ENCODE results near the gene KIF1C. TPM values are rescaled to one million over a fixed set of nuclear protein-coding genes. Genes with fewer than 3 reads are reported as not detected.

Gene KIF1C
- total RNA-seq, 1 experiment from 2014 or later, result 10.2 TPM

- H3K9me2 ChIP-seq (replicated peaks; ENCODE audit: insufficient read depth, low read length), result no peaks in the 10 kb centered on the region
- no peaks in the 10 kb centered on the region for H3K79me2 ChIP-seq (ENCODE audit: low read length)
- H3K27ac ChIP-seq (ENCODE audit: low read length), result no peak overlapping the region
- no peak for DNase-seq
- H3K4me2 ChIP-seq (ENCODE audit: low read depth, low read length, poor library complexity, severe bottlenecking), result no peak overlapping the region
- H3K9me3 ChIP-seq (ENCODE audit: low read length), result no peaks in the 10 kb centered on the region
- H3K36me3 ChIP-seq (ENCODE audit: insufficient read depth, low read length), result no peaks in the 10 kb centered on the region
- H3K9ac ChIP-seq (ENCODE audit: low read length), result no peak overlapping the region
- no peak overlapping the region for H2AFZ ChIP-seq (ENCODE audit: low read length)
- no peaks in the 10 kb centered on the region for H3K27me3 ChIP-seq (ENCODE audit: low read length)
- no peak overlapping the region for H3K4me3 ChIP-seq (ENCODE audit: low read length)
- no peaks in the 10 kb centered on the region for H4K20me1 ChIP-seq (ENCODE audit: insufficient read depth, low read depth, low read length)
- H3K4me1 ChIP-seq (ENCODE audit: low read length), result peaks cover 4% of the 10 kb centered on the region
These were observed 36.9 kb downstream of the KIF1C start for GRCh38 chr17:5034651-5035050.

- Histone ChIP-seq H3K9ac (ENCODE audit: low read length) (no peak within 1 kb of the TSS), H3K27me3 (ENCODE audit: low read length) (no peaks in the 10 kb centered on the region), H3K9me3 (ENCODE audit: low read length) (no peaks in the 10 kb centered on the region), H3K36me3 (ENCODE audit: insufficient read depth, low read length) (no peaks in the 10 kb centered on the region), H2AFZ (ENCODE audit: low read length) (no peak within 1 kb of the TSS), H3K79me2 (ENCODE audit: low read length) (no peaks in the 10 kb centered on the region), H3K9me2 (replicated peaks; ENCODE audit: insufficient read depth, low read length) (no peaks in the 10 kb centered on the region), H3K4me1 (ENCODE audit: low read length) (peaks cover 4% of the 10 kb centered on the region), H3K4me2 (ENCODE audit: low read depth, low read length, poor library complexity, severe bottlenecking) (no peak within 1 kb of the TSS), H4K20me1 (ENCODE audit: insufficient read depth, low read depth, low read length) (no peaks in the 10 kb centered on the region), H3K27ac (ENCODE audit: low read length) (no peak within 1 kb of the TSS), H3K4me3 (ENCODE audit: low read length) (no peak within 1 kb of the TSS)
- peak; percentile 38 for DNase-seq
These were observed 37.6 kb downstream of the KIF1C start, which contains the start of gene SLC52A1 for GRCh38 chr17:5035315-5035714. Gene SLC52A1, minus strand, starts transcription at chr17:5035426. Its CDS starts 820 bp downstream, at chr17:5034606.

DNA sequence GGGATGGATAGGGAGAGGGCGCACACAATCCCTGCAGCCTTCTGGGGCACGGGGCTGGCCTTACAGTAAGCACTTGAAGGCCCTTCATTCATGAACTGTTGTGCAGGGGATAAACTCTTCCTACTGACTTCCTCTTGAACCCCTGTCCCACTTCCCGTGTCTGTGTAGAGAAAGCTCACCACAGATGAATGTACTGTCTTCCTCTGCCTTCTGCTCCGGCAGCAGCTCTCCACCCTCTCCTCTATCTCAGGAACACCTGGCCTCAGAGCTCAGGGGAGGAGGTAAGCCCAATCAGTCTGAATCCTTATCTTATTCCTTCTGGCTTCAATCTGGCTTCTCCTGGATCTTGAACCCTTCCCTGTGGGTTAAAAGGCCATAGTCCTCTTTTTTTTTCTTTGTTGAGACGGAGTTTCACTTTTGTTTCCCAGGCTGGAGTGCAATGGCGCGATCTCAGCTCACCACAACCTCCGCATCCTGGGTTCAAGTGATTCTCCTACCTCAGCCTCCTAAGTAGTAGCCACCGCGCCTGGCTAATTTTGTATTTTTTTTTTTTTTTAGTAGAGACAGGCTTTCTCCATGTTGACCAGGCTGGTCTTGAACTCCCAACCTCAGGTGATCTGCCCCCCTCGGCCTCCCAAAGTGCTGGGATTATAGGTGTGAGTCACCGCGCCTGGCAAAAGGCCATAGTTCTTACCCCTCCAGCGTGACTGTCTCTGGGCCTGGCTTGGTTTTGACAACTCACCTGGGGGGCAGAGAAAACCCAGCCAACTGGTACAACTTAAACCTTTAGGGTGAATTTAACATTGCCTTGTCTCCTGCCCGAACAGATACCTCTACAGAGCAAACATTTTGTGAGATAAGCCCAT, 44.6 kb downstream of the KIF1C start:
- Histone ChIP-seq H3K27me3 (ENCODE audit: low read length) (no peaks in the 10 kb centered on the region), H2AFZ (ENCODE audit: low read length) (no peak overlapping the region), H3K4me3 (ENCODE audit: low read length) (no peak overlapping the region)

GRCh38 chr17:5043524-5043923, 45.8 kb downstream of the KIF1C start:
- no peaks in the 10 kb centered on the region for H3K4me1 ChIP-seq (ENCODE audit: low read length)
- H3K9me2 ChIP-seq (replicated peaks; ENCODE audit: insufficient read depth, low read length), result no peaks in the 10 kb centered on the region
- H3K27me3 ChIP-seq (ENCODE audit: low read length), result no peaks in the 10 kb centered on the region
- no peaks in the 10 kb centered on the region for H4K20me1 ChIP-seq (ENCODE audit: insufficient read depth, low read depth, low read length)
- no peak overlapping the region for H2AFZ ChIP-seq (ENCODE audit: low read length)
- H3K27ac ChIP-seq (ENCODE audit: low read length), result no peak overlapping the region
- no peaks in the 10 kb centered on the region for H3K36me3 ChIP-seq (ENCODE audit: insufficient read depth, low read length)
- H3K4me3 ChIP-seq (ENCODE audit: low read length), result no peak overlapping the region
- no peak overlapping the region for H3K4me2 ChIP-seq (ENCODE audit: low read depth, low read length, poor library complexity, severe bottlenecking)
- no peak for DNase-seq
- H3K9ac ChIP-seq (ENCODE audit: low read length), result no peak overlapping the region
- H3K79me2 ChIP-seq (ENCODE audit: low read length), result no peaks in the 10 kb centered on the region
- H3K9me3 ChIP-seq (ENCODE audit: low read length), result no peaks in the 10 kb centered on the region

More for the DNA sequence above, 44.6 kb downstream of the KIF1C start:
- Histone ChIP-seq H3K9me2 (replicated peaks; ENCODE audit: insufficient read depth, low read length) (no peaks in the 10 kb centered on the region), H3K79me2 (ENCODE audit: low read length) (no peaks in the 10 kb centered on the region), H3K9ac (ENCODE audit: low read length) (no peak overlapping the region), H3K27ac (ENCODE audit: low read length) (no peak overlapping the region), H3K4me1 (ENCODE audit: low read length) (no peaks in the 10 kb centered on the region), H3K4me2 (ENCODE audit: low read depth, low read length, poor library complexity, severe bottlenecking) (no peak overlapping the region), H4K20me1 (ENCODE audit: insufficient read depth, low read depth, low read length) (no peaks in the 10 kb centered on the region), H3K36me3 (ENCODE audit: insufficient read depth, low read length) (no peaks in the 10 kb centered on the region), H3K9me3 (ENCODE audit: low read length) (no peaks in the 10 kb centered on the region)
- DNase-seq, result no peak

DNA sequence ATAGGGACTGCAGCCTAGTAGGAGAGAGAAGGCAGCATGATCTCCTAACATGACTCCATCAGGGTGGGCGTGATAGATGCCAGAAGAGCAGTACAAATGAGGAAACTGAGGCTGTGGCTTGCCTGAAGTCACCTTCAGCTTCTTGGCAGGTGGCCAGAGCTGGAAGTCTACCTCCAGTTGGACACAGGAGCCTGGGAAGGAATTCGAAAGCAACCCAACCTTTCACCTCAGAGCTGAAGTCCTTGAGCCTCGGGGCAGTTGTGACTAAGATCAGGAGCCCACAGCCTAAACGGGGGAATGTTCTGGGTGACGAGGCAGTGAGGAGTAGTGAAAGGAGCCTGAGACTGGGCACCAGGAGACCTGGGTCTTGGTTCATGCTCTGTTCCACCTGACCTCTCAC, 46.9 kb downstream of the KIF1C start:
- H3K4me3 ChIP-seq (ENCODE audit: low read length), result no peak overlapping the region
- H2AFZ ChIP-seq (ENCODE audit: low read length), result no peak overlapping the region
- no peaks in the 10 kb centered on the region for H3K9me2 ChIP-seq (replicated peaks; ENCODE audit: insufficient read depth, low read length)
- no peaks in the 10 kb centered on the region for H3K79me2 ChIP-seq (ENCODE audit: low read length)
- H3K36me3 ChIP-seq (ENCODE audit: insufficient read depth, low read length), result no peaks in the 10 kb centered on the region
- H3K4me2 ChIP-seq (ENCODE audit: low read depth, low read length, poor library complexity, severe bottlenecking), result no peak overlapping the region
- H3K27ac ChIP-seq (ENCODE audit: low read length), result no peak overlapping the region
- H4K20me1 ChIP-seq (ENCODE audit: insufficient read depth, low read depth, low read length), result no peaks in the 10 kb centered on the region
- no peaks in the 10 kb centered on the region for H3K27me3 ChIP-seq (ENCODE audit: low read length)
- DNase-seq, result no peak
- no peak overlapping the region for H3K9ac ChIP-seq (ENCODE audit: low read length)
- no peaks in the 10 kb centered on the region for H3K4me1 ChIP-seq (ENCODE audit: low read length)
- no peaks in the 10 kb centered on the region for H3K9me3 ChIP-seq (ENCODE audit: low read length)

DNA sequence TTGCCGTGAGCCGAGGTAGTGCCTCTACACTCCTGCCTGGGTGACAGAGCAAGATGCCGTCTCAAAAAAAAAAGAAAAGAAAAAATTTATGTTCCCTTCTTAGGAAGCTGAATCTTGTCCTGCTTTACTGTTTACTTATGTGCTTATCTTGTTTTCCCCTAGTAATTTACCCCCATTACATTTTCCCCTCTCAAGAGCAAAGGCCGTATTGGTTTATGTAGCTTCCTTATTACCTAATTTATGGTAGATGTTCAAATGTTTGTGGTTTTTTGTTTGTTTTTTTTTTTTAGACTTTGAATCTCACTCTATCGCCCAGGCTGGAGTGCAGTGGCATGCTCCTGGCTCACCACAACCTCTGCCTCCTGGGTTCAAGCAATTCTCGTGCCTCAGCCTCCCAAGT, 47.7 kb downstream of the KIF1C start:
- Histone ChIP-seq H3K4me2 (ENCODE audit: low read depth, low read length, poor library complexity, severe bottlenecking) (no peak overlapping the region), H3K4me3 (ENCODE audit: low read length) (no peak overlapping the region), H4K20me1 (ENCODE audit: insufficient read depth, low read depth, low read length) (no peaks in the 10 kb centered on the region), H3K36me3 (ENCODE audit: insufficient read depth, low read length) (no peaks in the 10 kb centered on the region), H3K4me1 (ENCODE audit: low read length) (no peaks in the 10 kb centered on the region), H3K79me2 (ENCODE audit: low read length) (no peaks in the 10 kb centered on the region), H3K9me2 (replicated peaks; ENCODE audit: insufficient read depth, low read length) (no peaks in the 10 kb centered on the region), H3K9ac (ENCODE audit: low read length) (no peak overlapping the region), H3K27ac (ENCODE audit: low read length) (no peak overlapping the region), H3K9me3 (ENCODE audit: low read length) (no peaks in the 10 kb centered on the region), H3K27me3 (ENCODE audit: low read length) (no peaks in the 10 kb centered on the region), H2AFZ (ENCODE audit: low read length) (no peak overlapping the region)
- no peak for DNase-seq

GRCh38 chr17:5047446-5047845, 49.7 kb downstream of the KIF1C start:
- H3K79me2 ChIP-seq (ENCODE audit: low read length), result no peaks in the 10 kb centered on the region
- H3K27me3 ChIP-seq (ENCODE audit: low read length), result no peaks in the 10 kb centered on the region
- no peaks in the 10 kb centered on the region for H3K36me3 ChIP-seq (ENCODE audit: insufficient read depth, low read length)
- H3K4me1 ChIP-seq (ENCODE audit: low read length), result no peaks in the 10 kb centered on the region
- no peak overlapping the region for H2AFZ ChIP-seq (ENCODE audit: low read length)
- H3K9me2 ChIP-seq (replicated peaks; ENCODE audit: insufficient read depth, low read length), result no peaks in the 10 kb centered on the region
- H3K4me3 ChIP-seq (ENCODE audit: low read length), result no peak overlapping the region
- H4K20me1 ChIP-seq (ENCODE audit: insufficient read depth, low read depth, low read length), result no peaks in the 10 kb centered on the region
- H3K9me3 ChIP-seq (ENCODE audit: low read length), result no peaks in the 10 kb centered on the region
- no peak overlapping the region for H3K27ac ChIP-seq (ENCODE audit: low read length)
- no peak for DNase-seq
- no peak overlapping the region for H3K4me2 ChIP-seq (ENCODE audit: low read depth, low read length, poor library complexity, severe bottlenecking)
- no peak overlapping the region for H3K9ac ChIP-seq (ENCODE audit: low read length)

DNA sequence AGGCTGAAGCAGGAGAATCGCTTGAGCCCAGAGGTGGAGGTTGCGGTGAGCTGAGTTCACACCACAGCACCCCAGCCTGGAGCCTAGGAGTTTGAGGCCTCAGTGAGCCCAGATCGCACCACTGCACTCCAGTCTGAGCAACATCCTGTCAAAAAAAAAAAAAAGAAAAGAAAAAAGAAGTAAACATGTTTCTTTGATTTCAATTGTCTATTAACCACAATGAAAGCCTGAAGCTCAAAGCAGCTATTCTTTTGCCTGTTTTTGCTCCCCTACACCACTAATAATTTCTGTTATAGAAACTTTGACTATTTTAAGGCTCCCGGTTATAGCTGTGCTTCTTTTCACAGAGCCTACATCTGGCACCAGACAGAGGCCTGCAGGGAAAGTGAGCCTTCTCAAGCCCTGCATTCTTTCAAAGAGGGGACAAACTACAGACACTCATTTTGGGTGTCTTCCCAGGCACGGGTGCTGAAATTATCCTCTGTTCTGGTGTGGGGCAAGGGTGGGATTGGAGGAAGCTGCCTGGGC, 51.6 kb downstream of the KIF1C start:
- no peak overlapping the region for H2AFZ ChIP-seq (ENCODE audit: low read length)
- H3K9me3 ChIP-seq (ENCODE audit: low read length), result no peaks in the 10 kb centered on the region
- H3K36me3 ChIP-seq (ENCODE audit: insufficient read depth, low read length), result no peaks in the 10 kb centered on the region
- H3K4me1 ChIP-seq (ENCODE audit: low read length), result no peaks in the 10 kb centered on the region
- H3K27ac ChIP-seq (ENCODE audit: low read length), result no peak overlapping the region
- H3K27me3 ChIP-seq (ENCODE audit: low read length), result no peaks in the 10 kb centered on the region
- no peak for DNase-seq
- H3K4me3 ChIP-seq (ENCODE audit: low read length), result no peak overlapping the region
- no peaks in the 10 kb centered on the region for H3K9me2 ChIP-seq (replicated peaks; ENCODE audit: insufficient read depth, low read length)
- no peak overlapping the region for H3K4me2 ChIP-seq (ENCODE audit: low read depth, low read length, poor library complexity, severe bottlenecking)
- H4K20me1 ChIP-seq (ENCODE audit: insufficient read depth, low read depth, low read length), result no peaks in the 10 kb centered on the region
- no peaks in the 10 kb centered on the region for H3K79me2 ChIP-seq (ENCODE audit: low read length)
- H3K9ac ChIP-seq (ENCODE audit: low read length), result no peak overlapping the region

Data from Karpas-422 (cell line).